HG03045 (cell line): Measurements from ENCODE around the gene MAGEA2.
"Not testable (repeated sequence)": the region's sequence is repeated elsewhere in the genome, so short reads cannot be mapped to it uniquely, and the experiment has no call there.

Source experiments
- ATAC-seq: cut with Tn5 transposase; IDR thresholded peaks from one replicate; pipeline ENCODE4 v1.9.1; 2021; ENCODE audit warnings: mild to moderate bottlenecking, moderate library complexity; ENCODE audit not compliant: unreplicated experiment

Gene MAGEA2

GRCh38 chrX:152753686-152754650 is at the start of gene MAGEA2:
TSS of gene MAGEA2 (minus strand) at chrX:152753842. CDS start at chrX:152751363, 2,479 bp downstream.
- not testable (repeated sequence) for ATAC-seq

GRCh38 chrX:152798945-152799344 is 45.3 kb upstream of the MAGEA2 start:
- ATAC-seq, result no peak

GRCh38 chrX:152787062-152787461 is 33.4 kb upstream of the MAGEA2 start:
- ATAC-seq, result not testable (repeated sequence)

- not testable (repeated sequence) for ATAC-seq
These were observed 16.1 kb upstream of the MAGEA2 start, which contains the start of gene MAGEA6 for GRCh38 chrX:152769549-152770289. TSS of gene MAGEA6 (minus strand) at chrX:152769689. CDS start at chrX:152767650, 2,039 bp downstream.

GRCh38 chrX:152766562-152766961 is 12.9 kb upstream of the MAGEA2 start:
- not testable (repeated sequence) for ATAC-seq

GRCh38 chrX:152761582-152761981 is 7.9 kb upstream of the MAGEA2 start:
- ATAC-seq, result not testable (repeated sequence)

- not testable (repeated sequence) for ATAC-seq
These were observed 5.9 kb upstream of the MAGEA2 start for GRCh38 chrX:152759544-152759943.

- not testable (repeated sequence) for ATAC-seq
These were observed 5.3 kb upstream of the MAGEA2 start, which contains the start of gene CSAG3 for GRCh38 chrX:152758918-152759317. TSS of gene CSAG3 (plus strand) at chrX:152759218.

- not testable (repeated sequence) for ATAC-seq
These were observed 1.2 kb upstream of the MAGEA2 start for GRCh38 chrX:152754871-152755270.

GRCh38 chrX:152738560-152738959 is 15.1 kb downstream of the MAGEA2 start:
- no peak for ATAC-seq

- not testable (repeated sequence) for ATAC-seq
These were observed 17.1 kb downstream of the MAGEA2 start for GRCh38 chrX:152736528-152736927.

- ATAC-seq, result no peak
These were observed 17.7 kb downstream of the MAGEA2 start for GRCh38 chrX:152735860-152736511.

GRCh38 chrX:152735101-152735500 is 18.5 kb downstream of the MAGEA2 start:
- ATAC-seq, result no peak

- not testable (repeated sequence) for ATAC-seq
These were observed 19.3 kb downstream of the MAGEA2 start for GRCh38 chrX:152734143-152734858.

GRCh38 chrX:152733261-152733975 is 20.2 kb downstream of the MAGEA2 start, which contains the start of the genes CSAG1 and MAGEA12:
TSS of gene CSAG1 (minus strand) at chrX:152733721. CDS start at chrX:152732460, 1,261 bp downstream.
TSS of gene MAGEA12 (plus strand) at chrX:152733757. CDS start at chrX:152736162, 2,405 bp downstream.
- no peak for ATAC-seq

- ATAC-seq, result no peak
These were observed 28.2 kb downstream of the MAGEA2 start for GRCh38 chrX:152725409-152725808.

- not testable (repeated sequence) for ATAC-seq
These were observed 39.5 kb downstream of the MAGEA2 start, which contains the start of gene MAGEA2B for GRCh38 chrX:152713815-152714787. TSS of gene MAGEA2B (plus strand) at chrX:152714628. CDS start at chrX:152717107, 2,479 bp downstream.

GRCh38 chrX:152713195-152713594 is 40.4 kb downstream of the MAGEA2 start:
- ATAC-seq, result not testable (repeated sequence)
